OCI-LY1 (cell line): ENCODE measurements around the gene RIPOR2.

Experiments used
- CTCF ChIP-seq: fragments of 200-600 bp; sonication (generic), shearing (Covaris generic); IDR thresholded peaks from 2 replicates; pipeline ENCODE4 v1.5.1; 2017; ENCODE audit warnings: mild to moderate bottlenecking, antibody characterized with exemption, low read length, moderate library complexity, mixed read lengths
- EZH2 ChIP-seq: fragments of 200-600 bp; sonication (generic), shearing (Covaris generic); IDR thresholded peaks from 2 replicates; pipeline ENCODE4 v1.8.0; 2017; ENCODE audit warnings: borderline replicate concordance, mixed run types, mild to moderate bottlenecking, antibody characterized with exemption, low read length, moderate library complexity, mixed read lengths

- TF ChIP-seq CTCF (no peak), EZH2 (no peak)
Measured at GRCh38 chr6:24906314-24906713, 29.4 kb downstream of the RIPOR2 start.
